ENCODE measurements around the gene POLDIP2. TPM values are rescaled to one million over a fixed set of nuclear protein-coding genes. Genes with fewer than 3 reads are reported as not detected.

POLDIP2 gene
- total RNA-seq, 1 donor from 2014 or later, result 70.4 TPM

DNA sequence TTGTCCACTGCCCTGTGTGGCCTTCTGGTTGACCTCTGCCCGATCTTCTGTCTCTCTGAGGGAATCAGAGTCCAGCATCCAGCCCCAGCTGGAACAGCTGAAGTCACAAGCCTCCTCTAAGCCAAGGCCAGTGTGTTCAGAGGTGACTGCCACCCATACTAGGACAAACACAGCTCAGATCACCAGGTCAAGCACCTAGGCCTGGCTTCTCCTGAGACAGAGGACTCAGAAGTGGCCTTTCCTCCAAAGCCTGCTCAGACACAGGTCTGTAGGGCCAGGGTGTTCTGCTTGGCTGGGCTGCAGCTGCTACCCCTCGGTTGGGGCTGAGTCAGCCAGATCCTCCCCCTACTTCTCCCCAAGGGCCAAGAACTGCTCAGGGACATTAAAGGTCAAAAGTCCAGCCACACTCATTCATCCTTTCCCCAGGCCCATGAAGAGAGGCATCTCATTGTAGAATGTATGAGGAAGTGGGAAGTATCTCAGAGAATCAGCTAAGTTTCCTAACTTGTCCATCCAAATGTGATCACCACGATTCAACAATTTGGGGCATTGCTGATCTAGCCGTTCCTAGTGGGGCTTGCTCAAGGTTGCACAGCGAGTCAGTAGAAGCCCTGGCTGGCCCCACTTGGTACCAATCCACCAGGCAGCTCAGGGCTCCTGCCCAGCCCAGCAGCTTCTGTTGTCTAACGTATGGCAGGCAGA, 41.1 kb upstream of the POLDIP2 start:
- peak overlapping the region; percentile 6 for H3K27ac Mint-ChIP-seq (ENCODE audit: unreplicated experiment)
- H3K27me3 Mint-ChIP-seq (ENCODE audit: low read depth), result no peaks in the 10 kb centered on the region
- DNase-seq (ENCODE audit: low spot score), result peak; percentile 54
- no peak overlapping the region for H3K4me3 Mint-ChIP-seq (ENCODE audit: unreplicated experiment)
- TF ChIP-seq, protein P1, sequence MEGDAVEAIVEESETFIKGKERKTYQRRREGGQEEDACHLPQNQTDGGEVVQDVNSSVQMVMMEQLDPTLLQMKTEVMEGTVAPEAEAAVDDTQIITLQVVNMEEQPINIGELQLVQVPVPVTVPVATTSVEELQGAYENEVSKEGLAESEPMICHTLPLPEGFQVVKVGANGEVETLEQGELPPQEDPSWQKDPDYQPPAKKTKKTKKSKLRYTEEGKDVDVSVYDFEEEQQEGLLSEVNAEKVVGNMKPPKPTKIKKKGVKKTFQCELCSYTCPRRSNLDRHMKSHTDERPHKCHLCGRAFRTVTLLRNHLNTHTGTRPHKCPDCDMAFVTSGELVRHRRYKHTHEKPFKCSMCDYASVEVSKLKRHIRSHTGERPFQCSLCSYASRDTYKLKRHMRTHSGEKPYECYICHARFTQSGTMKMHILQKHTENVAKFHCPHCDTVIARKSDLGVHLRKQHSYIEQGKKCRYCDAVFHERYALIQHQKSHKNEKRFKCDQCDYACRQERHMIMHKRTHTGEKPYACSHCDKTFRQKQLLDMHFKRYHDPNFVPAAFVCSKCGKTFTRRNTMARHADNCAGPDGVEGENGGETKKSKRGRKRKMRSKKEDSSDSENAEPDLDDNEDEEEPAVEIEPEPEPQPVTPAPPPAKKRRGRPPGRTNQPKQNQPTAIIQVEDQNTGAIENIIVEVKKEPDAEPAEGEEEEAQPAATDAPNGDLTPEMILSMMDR (IDR thresholded peaks at IDR 0.05), result no peak
- peaks cover 3% of the 10 kb centered on the region for H3K36me3 Mint-ChIP-seq (ENCODE audit: low read depth)
- peaks cover 2% of the 10 kb centered on the region for H3K4me1 Mint-ChIP-seq (ENCODE audit: low read depth)
- no peaks in the 10 kb centered on the region for H3K9me3 Mint-ChIP-seq (ENCODE audit: low read depth)

DNA sequence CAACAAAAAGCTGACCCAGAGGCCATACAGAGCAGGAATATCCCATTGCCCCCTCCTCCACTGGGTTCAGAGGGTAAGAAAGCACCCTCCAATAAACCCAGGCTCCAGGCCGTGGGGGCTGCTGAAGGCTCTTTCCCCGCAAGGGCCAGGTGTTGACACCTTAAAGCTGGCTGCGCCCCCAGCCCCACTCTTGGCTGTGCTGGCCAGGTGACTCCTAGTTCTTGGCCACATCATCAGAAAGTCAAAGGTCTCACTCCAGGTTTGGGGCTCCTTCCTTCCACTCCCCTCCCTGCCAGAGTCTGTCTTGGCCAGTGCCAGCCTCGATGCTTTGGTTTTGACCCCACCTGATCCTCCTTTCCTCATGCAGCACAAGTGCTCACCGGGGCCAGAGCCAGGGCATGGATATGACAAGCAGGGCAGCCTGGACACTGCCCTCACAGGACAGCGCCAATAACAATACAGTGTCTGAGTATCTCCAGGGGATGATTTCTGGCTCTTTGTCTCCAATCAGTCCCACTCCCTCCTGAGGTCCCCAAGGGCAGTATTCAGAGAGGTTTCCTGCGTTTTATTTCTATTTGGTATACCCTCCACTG, 40.5 kb upstream of the POLDIP2 start:
- peak overlapping the region; percentile 57 for H3K27ac Mint-ChIP-seq (ENCODE audit: unreplicated experiment)
- TF ChIP-seq, protein P1 (IDR thresholded peaks at IDR 0.05), result no peak
- no peaks in the 10 kb centered on the region for H3K27me3 Mint-ChIP-seq (ENCODE audit: low read depth)
- no peaks in the 10 kb centered on the region for H3K9me3 Mint-ChIP-seq (ENCODE audit: low read depth)
- H3K36me3 Mint-ChIP-seq (ENCODE audit: low read depth), result peaks cover 3% of the 10 kb centered on the region
- H3K4me1 Mint-ChIP-seq (ENCODE audit: low read depth), result peaks cover 2% of the 10 kb centered on the region
- H3K4me3 Mint-ChIP-seq (ENCODE audit: unreplicated experiment), result no peak overlapping the region
- peak; percentile 59 for DNase-seq (ENCODE audit: low spot score)

DNA sequence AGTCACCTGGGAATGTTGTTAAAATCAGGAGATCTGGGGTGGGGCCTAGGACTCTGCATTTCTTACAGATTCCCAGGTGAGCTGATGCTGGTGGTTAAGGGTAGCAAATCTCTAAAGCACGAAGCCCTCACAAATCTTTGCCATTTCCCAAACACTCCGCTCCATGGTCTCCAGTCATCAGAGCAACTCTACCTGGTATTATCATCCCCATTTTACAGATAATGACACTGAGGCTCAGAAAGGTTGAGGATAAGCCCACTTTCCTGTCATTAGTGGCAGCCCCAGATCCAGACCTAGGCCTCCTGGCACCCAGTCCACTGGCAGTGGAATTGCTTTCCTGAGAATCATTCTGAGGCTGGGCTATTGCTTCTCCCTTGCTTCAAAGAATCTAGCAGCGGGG, 39.9 kb upstream of the POLDIP2 start:
- no peak for DNase-seq (ENCODE audit: low spot score)
- no peaks in the 10 kb centered on the region for H3K27me3 Mint-ChIP-seq (ENCODE audit: low read depth)
- no peak overlapping the region for H3K27ac Mint-ChIP-seq (ENCODE audit: unreplicated experiment)
- H3K4me1 Mint-ChIP-seq (ENCODE audit: low read depth), result peaks cover 2% of the 10 kb centered on the region
- TF ChIP-seq, protein P1 (IDR thresholded peaks at IDR 0.05), result no peak
- no peaks in the 10 kb centered on the region for H3K9me3 Mint-ChIP-seq (ENCODE audit: low read depth)
- H3K4me3 Mint-ChIP-seq (ENCODE audit: unreplicated experiment), result no peak overlapping the region
- H3K36me3 Mint-ChIP-seq (ENCODE audit: low read depth), result peaks cover 5% of the 10 kb centered on the region

DNA sequence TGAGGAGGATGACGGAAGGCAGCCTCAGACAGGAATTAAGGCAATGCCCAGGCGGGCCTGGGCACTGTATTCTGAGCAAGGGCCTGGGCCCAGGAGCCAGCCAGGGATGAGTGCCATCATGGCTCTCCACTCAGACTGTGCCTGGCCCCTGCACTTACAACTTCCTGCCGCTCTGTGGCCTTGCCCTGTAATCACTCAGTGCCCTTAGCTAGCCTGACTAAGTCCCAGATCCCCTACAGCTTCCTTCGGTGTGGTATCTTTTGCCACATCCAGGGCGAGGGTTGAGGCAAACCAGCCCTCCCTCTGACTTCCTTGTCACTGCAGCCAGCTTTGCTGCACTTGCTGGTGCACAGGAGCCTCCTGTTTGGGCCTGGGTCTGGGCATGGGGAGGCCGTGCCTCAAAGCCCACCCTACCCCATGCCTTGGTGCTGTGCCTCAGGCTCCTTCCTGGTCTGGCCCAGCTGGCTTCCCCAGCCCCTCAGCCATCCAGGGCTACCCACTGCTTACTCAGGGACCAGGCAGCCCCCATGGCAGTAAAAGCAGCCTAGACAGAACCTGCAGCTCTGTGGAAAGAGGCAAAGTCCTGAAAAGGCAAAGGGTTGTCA, 39.4 kb upstream of the POLDIP2 start:
- peak; percentile 50 for DNase-seq (ENCODE audit: low spot score)
- no peak overlapping the region for H3K27ac Mint-ChIP-seq (ENCODE audit: unreplicated experiment)
- peaks cover 2% of the 10 kb centered on the region for H3K4me1 Mint-ChIP-seq (ENCODE audit: low read depth)
- no peak overlapping the region for H3K4me3 Mint-ChIP-seq (ENCODE audit: unreplicated experiment)
- H3K36me3 Mint-ChIP-seq (ENCODE audit: low read depth), result peaks cover 5% of the 10 kb centered on the region
- H3K27me3 Mint-ChIP-seq (ENCODE audit: low read depth), result no peaks in the 10 kb centered on the region
- no peaks in the 10 kb centered on the region for H3K9me3 Mint-ChIP-seq (ENCODE audit: low read depth)
- TF ChIP-seq, protein P1 (IDR thresholded peaks at IDR 0.05), result no peak

DNA sequence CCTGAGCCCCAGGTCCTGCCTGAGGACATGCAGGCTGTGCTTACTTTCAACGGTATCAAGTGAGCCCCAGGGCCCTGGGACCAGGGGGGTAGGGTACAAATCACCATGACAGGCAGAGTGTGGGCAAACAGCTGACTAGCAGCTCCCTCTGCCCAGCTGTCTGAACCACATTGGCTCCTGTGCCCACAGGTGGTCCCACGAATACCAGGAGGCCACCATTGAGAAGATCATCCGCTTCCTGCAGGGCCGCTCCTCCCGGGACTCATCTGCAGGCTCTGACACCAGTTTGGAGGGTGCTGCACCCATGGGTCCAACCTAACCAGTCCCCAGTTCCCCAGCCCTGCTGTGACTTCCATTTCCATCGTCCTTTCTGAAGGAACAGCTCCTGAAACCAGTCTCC, 38.6 kb upstream of the POLDIP2 start:
- TF ChIP-seq, protein P1 (IDR thresholded peaks at IDR 0.05), result no peak

More for the DNA sequence above, 38.6 kb upstream of the POLDIP2 start:
- Mint-ChIP-seq H3K27ac (ENCODE audit: unreplicated experiment) (no peak overlapping the region), H3K4me3 (ENCODE audit: unreplicated experiment) (no peak overlapping the region), H3K4me1 (ENCODE audit: low read depth) (peaks cover 2% of the 10 kb centered on the region), H3K36me3 (ENCODE audit: low read depth) (peaks cover 10% of the 10 kb centered on the region), H3K9me3 (ENCODE audit: low read depth) (no peaks in the 10 kb centered on the region), H3K27me3 (ENCODE audit: low read depth) (no peaks in the 10 kb centered on the region)
- peak; percentile 57 for DNase-seq (ENCODE audit: low spot score)
